ENCODE data around the gene ZNF750.
A peak's percentile ranks its signal among the peaks of the same experiment; 100 is the strongest.

ZNF750 gene

GRCh38 chr17:82869536-82869935, 29.7 kb upstream of the ZNF750 start:
- Histone ChIP-seq H2AFZ (ENCODE audit: low read depth, low read length) (no peak overlapping the region), H3K9me3 (ENCODE audit: insufficient read depth, low read length) (no peaks in the 10 kb centered on the region), H3K36me3 (replicated peaks; ENCODE audit: low read depth, low read length) (peaks cover 33% of the 10 kb centered on the region), H3K4me2 (ENCODE audit: low read length) (no peak overlapping the region), H3K79me2 (ENCODE audit: low read length) (peaks cover 10% of the 10 kb centered on the region; the same call in 1 of the 2 replicates), H4K20me1 (ENCODE audit: insufficient read depth, low read length) (peaks cover 88% of the 10 kb centered on the region), H3K27ac (ENCODE audit: low read length) (no peak overlapping the region), H3K4me3 (ENCODE audit: low read length) (no peak overlapping the region), H3K4me1 (ENCODE audit: low read length) (peaks cover 77% of the 10 kb centered on the region), H3K27me3 (ENCODE audit: low read depth, low read length) (peaks cover 23% of the 10 kb centered on the region), H3K9ac (ENCODE audit: low read length) (no peak overlapping the region)
- TF ChIP-seq CTCF (IDR thresholded peaks at IDR 0.05; ENCODE audit: low read depth, low read length) = no peak
- TF ChIP-seq EZH2phosphoT487 (IDR thresholded peaks at IDR 0.05; ENCODE audit: low read depth) = no peak

- Histone ChIP-seq H4K20me1 (ENCODE audit: insufficient read depth, low read length) (peaks cover 88% of the 10 kb centered on the region), H3K27ac (ENCODE audit: low read length) (no peak overlapping the region)
These were observed 28.9 kb upstream of the ZNF750 start for GRCh38 chr17:82868715-82869131.

GRCh38 chr17:82867763-82868325, 28.0 kb upstream of the ZNF750 start:
- Histone ChIP-seq H3K79me2 (ENCODE audit: low read length) (peaks cover 10% of the 10 kb centered on the region; the same call in 1 of the 2 replicates), H3K9ac (ENCODE audit: low read length) (no peak overlapping the region), H2AFZ (ENCODE audit: low read depth, low read length) (no peak overlapping the region), H4K20me1 (ENCODE audit: insufficient read depth, low read length) (peaks cover 89% of the 10 kb centered on the region), H3K4me2 (ENCODE audit: low read length) (peak overlapping the region; percentile 33), H3K9me3 (ENCODE audit: insufficient read depth, low read length) (no peaks in the 10 kb centered on the region), H3K36me3 (replicated peaks; ENCODE audit: low read depth, low read length) (peaks cover 26% of the 10 kb centered on the region), H3K27ac (ENCODE audit: low read length) (no peak overlapping the region), H3K4me1 (ENCODE audit: low read length) (peaks cover 88% of the 10 kb centered on the region), H3K27me3 (ENCODE audit: low read depth, low read length) (peaks cover 23% of the 10 kb centered on the region), H3K4me3 (ENCODE audit: low read length) (no peak overlapping the region)
- TF ChIP-seq CTCF (IDR thresholded peaks at IDR 0.05; ENCODE audit: low read depth, low read length) = peak; percentile 48
- TF ChIP-seq EZH2phosphoT487 (IDR thresholded peaks at IDR 0.05; ENCODE audit: low read depth) = no peak

More at GRCh38 chr17:82868715-82869131, 28.9 kb upstream of the ZNF750 start:
- Histone ChIP-seq H3K9me3 (ENCODE audit: insufficient read depth, low read length) (no peaks in the 10 kb centered on the region), H3K9ac (ENCODE audit: low read length) (no peak overlapping the region), H3K4me2 (ENCODE audit: low read length) (no peak overlapping the region), H2AFZ (ENCODE audit: low read depth, low read length) (no peak overlapping the region), H3K4me3 (ENCODE audit: low read length) (no peak overlapping the region), H3K4me1 (ENCODE audit: low read length) (peaks cover 85% of the 10 kb centered on the region), H3K36me3 (replicated peaks; ENCODE audit: low read depth, low read length) (peaks cover 33% of the 10 kb centered on the region), H3K79me2 (ENCODE audit: low read length) (peaks cover 10% of the 10 kb centered on the region; the same call in 1 of the 2 replicates), H3K27me3 (ENCODE audit: low read depth, low read length) (peaks cover 23% of the 10 kb centered on the region)
- TF ChIP-seq CTCF (IDR thresholded peaks at IDR 0.05; ENCODE audit: low read depth, low read length) (no peak), EZH2phosphoT487 (IDR thresholded peaks at IDR 0.05; ENCODE audit: low read depth) (no peak)

- peaks cover 20% of the 10 kb centered on the region for H3K36me3 ChIP-seq (replicated peaks; ENCODE audit: low read depth, low read length)
- H3K9ac ChIP-seq (ENCODE audit: low read length) = no peak overlapping the region
- no peak for TF ChIP-seq EZH2phosphoT487 (IDR thresholded peaks at IDR 0.05; ENCODE audit: low read depth)
- no peak for TF ChIP-seq CTCF (IDR thresholded peaks at IDR 0.05; ENCODE audit: low read depth, low read length)
- H3K4me3 ChIP-seq (ENCODE audit: low read length) = no peak overlapping the region
- peaks cover 23% of the 10 kb centered on the region for H3K27me3 ChIP-seq (ENCODE audit: low read depth, low read length)
- H2AFZ ChIP-seq (ENCODE audit: low read depth, low read length) = no peak overlapping the region
- no peak overlapping the region; the same call in 1 of the 2 replicates for H3K4me2 ChIP-seq (ENCODE audit: low read length)
- no peak overlapping the region for H3K27ac ChIP-seq (ENCODE audit: low read length)
- no peaks in the 10 kb centered on the region for H3K9me3 ChIP-seq (ENCODE audit: insufficient read depth, low read length)
- peaks cover 6% of the 10 kb centered on the region; the same call in 1 of the 2 replicates for H3K79me2 ChIP-seq (ENCODE audit: low read length)
- H4K20me1 ChIP-seq (ENCODE audit: insufficient read depth, low read length) = peaks cover 90% of the 10 kb centered on the region
- H3K4me1 ChIP-seq (ENCODE audit: low read length) = peaks cover 77% of the 10 kb centered on the region
These were observed 26.9 kb upstream of the ZNF750 start for GRCh38 chr17:82866590-82867191.
